GM08714 (cell line): ENCODE results near the gene HOXC9.

Source experiments
- H3K4me3 ChIP-seq: fragments of 200-500 bp; sonication (Bioruptor generic); 2 replicates; pipeline ENCODE4 v1.5.1; 2014; ENCODE audit warnings: mild to moderate bottlenecking, low read length, inconsistent platforms
- ZNF274 ChIP-seq: IDR thresholded peaks from 2 replicates; pipeline ENCODE4 v1.6.1; 2012; ENCODE audit warnings: mild to moderate bottlenecking, low read depth, low read length

The HOXC9 gene

GRCh38 chr12:54020591-54021405 is 20.8 kb downstream of the HOXC9 start:
- no peak for TF ChIP-seq ZNF274
- no peak overlapping the region for H3K4me3 ChIP-seq

GRCh38 chr12:54021432-54022013 is 21.6 kb downstream of the HOXC9 start:
- no peak for TF ChIP-seq ZNF274
- no peak overlapping the region for H3K4me3 ChIP-seq

- no peak overlapping the region for H3K4me3 ChIP-seq
- no peak for TF ChIP-seq ZNF274
These were observed 23.3 kb downstream of the HOXC9 start for GRCh38 chr12:54022960-54023884.

DNA sequence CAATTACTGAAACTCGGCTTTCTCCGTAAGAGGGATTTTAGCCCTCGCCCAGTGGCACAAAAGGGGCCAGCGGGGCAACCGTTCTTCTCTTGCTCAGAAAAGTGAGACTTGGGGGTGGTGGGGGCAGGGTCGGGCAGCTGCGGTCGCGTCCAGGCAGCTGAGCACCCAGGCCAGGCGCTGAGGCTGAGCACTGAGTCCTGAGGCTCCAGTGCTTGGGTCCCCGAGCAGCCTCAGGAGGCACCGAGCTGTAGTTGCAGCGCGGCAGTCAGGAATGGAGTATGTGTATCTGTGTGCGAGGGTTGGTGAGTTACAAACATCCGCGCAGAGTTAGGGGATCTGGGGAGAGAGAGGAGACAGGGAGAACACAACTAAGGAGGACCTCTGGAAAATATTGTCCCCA is 24.2 kb downstream of the HOXC9 start:
- no peak for TF ChIP-seq ZNF274
- no peak overlapping the region for H3K4me3 ChIP-seq

GRCh38 chr12:54024581-54025305 is 24.8 kb downstream of the HOXC9 start:
- H3K4me3 ChIP-seq = no peak overlapping the region
- no peak for TF ChIP-seq ZNF274

DNA sequence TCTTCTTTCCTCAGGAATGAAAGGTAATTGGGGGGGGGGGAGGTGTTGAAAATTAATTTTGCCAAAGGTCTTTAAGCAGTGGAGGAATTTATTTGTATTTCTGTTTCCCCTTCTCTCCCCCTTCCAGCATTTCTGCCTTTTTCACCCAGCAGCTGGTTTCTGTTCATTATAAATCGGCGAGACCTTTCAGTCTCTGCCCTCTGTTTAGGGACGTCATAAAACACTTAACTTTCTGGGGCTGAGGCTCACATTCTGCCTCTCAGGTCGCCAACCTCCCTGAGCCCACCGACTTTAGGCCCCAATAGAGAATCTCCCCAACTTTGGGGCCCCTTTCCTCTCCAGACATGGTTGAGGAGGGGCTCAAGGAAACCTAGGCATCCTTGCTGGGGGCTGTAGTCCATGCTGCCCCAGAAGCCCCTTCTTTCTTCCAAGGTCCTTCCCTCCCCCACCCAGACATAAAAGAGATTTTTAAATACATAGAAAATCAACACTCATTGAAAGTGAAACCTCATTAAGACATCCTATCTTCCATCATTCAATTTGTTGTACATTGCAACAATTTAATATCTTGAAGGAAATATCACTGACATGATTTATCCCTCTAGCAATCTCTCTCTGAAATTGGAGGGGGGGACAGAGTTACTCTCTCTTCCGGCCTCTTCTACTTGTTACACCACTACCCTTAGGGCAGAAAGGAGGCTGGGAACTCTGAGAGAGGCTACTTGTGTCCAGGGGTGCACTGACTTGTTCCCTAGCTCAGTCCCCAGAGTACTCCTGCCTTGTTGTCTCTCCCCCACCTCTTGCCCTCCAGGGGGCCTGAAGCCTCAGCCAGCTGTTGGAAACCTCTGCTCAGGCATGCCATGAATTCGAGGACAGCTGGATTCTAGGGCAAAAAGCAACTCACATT is 25.8 kb downstream of the HOXC9 start:
- no peak overlapping the region for H3K4me3 ChIP-seq

GRCh38 chr12:54026640-54027441 is 26.9 kb downstream of the HOXC9 start:
- H3K4me3 ChIP-seq = no peak overlapping the region
- no peak for TF ChIP-seq ZNF274

More for the DNA sequence above, 25.8 kb downstream of the HOXC9 start:
- no peak for TF ChIP-seq ZNF274

DNA sequence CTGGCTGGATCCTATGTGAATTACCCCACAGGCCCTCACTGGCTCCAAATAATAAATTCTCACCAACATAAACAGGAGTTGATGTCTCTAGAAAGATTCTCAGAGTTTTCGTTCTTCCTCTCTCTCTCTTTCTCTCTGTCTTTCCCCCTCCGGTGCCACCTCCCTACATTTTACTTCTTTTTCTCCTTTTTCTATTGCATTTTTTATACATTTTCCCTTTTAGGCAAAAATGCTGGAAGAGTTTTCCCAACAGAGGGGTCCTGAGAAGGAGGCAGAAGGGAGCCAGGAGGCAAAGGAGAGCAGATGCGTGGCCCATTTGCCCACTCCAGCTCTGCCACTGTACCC is 27.5 kb downstream of the HOXC9 start:
- no peak overlapping the region for H3K4me3 ChIP-seq
- TF ChIP-seq ZNF274 = no peak

DNA sequence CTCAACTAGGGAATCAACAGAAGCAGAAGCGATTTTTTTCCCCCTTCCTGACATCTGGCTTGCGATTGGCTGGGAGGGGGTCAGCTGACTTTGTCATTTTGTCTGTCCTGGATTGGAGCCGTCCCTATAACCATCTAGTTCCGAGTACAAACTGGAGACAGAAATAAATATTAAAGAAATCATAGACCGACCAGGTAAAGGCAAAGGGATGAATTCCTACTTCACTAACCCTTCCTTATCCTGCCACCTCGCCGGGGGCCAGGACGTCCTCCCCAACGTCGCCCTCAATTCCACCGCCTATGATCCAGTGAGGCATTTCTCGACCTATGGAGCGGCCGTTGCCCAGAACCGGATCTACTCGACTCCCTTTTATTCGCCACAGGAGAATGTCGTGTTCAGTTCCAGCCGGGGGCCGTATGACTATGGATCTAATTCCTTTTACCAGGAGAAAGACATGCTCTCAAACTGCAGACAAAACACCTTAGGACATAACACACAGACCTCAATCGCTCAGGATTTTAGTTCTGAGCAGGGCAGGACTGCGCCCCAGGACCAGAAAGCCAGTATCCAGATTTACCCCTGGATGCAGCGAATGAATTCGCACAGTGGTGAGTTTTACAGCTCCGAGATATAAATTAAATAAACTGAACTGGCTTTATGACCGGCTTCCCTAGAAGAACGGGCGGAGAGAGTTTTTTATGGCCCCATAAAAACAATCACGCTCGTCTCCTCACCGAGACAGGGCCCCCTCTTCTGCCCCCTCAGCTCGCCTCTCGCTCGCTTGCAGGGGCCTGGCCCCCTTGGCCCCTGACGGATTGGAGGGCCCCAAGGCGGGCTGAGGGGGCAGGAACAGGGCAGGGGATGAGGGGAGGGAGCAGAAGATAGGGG is 28.6 kb downstream of the HOXC9 start, which contains the start of gene HOXC6:
HOXC6 (plus strand) TSS at position 127 of the 888 bp plus-strand sequence; CDS start at position 209, 82 bp downstream.
- no peak within 1 kb of the TSS for H3K4me3 ChIP-seq
- TF ChIP-seq ZNF274 = no peak

GRCh38 chr12:54029529-54030441 is 29.8 kb downstream of the HOXC9 start:
- no peak for TF ChIP-seq ZNF274
- no peak overlapping the region for H3K4me3 ChIP-seq
